ENCODE measurements around the gene ATXN7L1.
A peak's percentile ranks its signal among the peaks of the same experiment; 100 is the strongest.

The ATXN7L1 gene

DNA sequence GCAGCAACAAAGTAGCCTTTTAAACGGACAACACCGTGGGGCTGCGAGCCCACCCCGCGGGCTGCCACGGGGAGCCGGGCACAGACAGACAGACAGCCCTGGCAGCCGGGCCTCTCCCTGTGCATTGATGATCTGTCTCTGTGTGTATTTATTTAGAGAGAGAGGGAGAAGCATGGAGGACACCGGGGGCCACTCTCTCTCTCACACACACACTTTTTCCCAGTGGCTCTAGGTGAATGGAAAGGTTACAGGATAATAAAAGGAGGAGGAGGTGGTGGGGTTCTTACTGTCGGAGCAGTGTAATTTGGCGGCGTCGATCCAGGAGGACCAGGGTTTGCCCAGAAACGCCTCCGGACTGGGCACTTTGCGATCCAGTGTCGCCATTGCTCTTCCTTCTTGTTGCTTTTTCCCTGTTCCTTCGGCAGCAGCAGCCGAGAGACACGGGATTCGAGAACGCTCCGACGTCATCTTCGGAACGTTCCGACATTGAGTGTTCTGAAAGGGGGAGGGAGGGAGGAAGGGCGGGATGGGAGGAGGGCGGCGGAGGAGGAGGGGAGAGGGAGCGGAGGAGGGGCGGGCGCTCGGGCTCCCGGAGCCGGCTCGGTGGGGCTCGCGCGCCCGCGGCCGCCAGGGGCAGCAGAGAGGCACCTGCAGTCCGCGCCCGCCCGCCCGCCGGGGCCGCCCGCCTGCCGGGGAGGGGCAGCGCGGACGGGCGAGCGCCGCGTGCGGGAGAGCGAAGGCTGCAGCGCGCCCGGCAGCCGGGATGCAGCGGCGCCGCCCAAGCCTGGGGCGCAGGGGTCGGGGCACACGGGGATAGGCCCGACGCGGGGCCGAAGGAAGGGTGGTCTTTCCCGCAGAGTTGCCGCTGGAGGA, at the start of gene ATXN7L1:
Gene ATXN7L1 (minus strand): TSS at position 509 of the 873 bp plus-strand sequence. CDS start 41 bp downstream, at position 468.
- TF ChIP-seq, protein P1, sequence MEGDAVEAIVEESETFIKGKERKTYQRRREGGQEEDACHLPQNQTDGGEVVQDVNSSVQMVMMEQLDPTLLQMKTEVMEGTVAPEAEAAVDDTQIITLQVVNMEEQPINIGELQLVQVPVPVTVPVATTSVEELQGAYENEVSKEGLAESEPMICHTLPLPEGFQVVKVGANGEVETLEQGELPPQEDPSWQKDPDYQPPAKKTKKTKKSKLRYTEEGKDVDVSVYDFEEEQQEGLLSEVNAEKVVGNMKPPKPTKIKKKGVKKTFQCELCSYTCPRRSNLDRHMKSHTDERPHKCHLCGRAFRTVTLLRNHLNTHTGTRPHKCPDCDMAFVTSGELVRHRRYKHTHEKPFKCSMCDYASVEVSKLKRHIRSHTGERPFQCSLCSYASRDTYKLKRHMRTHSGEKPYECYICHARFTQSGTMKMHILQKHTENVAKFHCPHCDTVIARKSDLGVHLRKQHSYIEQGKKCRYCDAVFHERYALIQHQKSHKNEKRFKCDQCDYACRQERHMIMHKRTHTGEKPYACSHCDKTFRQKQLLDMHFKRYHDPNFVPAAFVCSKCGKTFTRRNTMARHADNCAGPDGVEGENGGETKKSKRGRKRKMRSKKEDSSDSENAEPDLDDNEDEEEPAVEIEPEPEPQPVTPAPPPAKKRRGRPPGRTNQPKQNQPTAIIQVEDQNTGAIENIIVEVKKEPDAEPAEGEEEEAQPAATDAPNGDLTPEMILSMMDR (IDR thresholded peaks at IDR 0.05; ENCODE audit: low read depth, low read length) = peak; percentile 41
- peak; percentile 98 for DNase-seq (ENCODE audit: low read depth, low spot score)
- H3K4me3 ChIP-seq (ENCODE audit: low read depth, low read length) = peak within 1 kb of the TSS; percentile 88
- in situ Hi-C loops (cut with HindIII; ENCODE audit: low sequenced_read_pairs) = no loop called here

GRCh38 chr7:105926131-105926530, 49.7 kb upstream of the ATXN7L1 start:
- in situ Hi-C loops (cut with HindIII; ENCODE audit: low sequenced_read_pairs) = no loop called here
- no peak for DNase-seq (ENCODE audit: low read depth, low spot score)
- no peak overlapping the region for H3K4me3 ChIP-seq (ENCODE audit: low read depth, low read length)
- TF ChIP-seq, protein P1 (IDR thresholded peaks at IDR 0.05; ENCODE audit: low read depth, low read length) = no peak

- in situ Hi-C loops (cut with HindIII; ENCODE audit: low sequenced_read_pairs) = no loop called here
- TF ChIP-seq, protein P1 (IDR thresholded peaks at IDR 0.05; ENCODE audit: low read depth, low read length) = no peak
- no peak overlapping the region for H3K4me3 ChIP-seq (ENCODE audit: low read depth, low read length)
- no peak for DNase-seq (ENCODE audit: low read depth, low spot score)
Observed at GRCh38 chr7:105924945-105925344, 48.5 kb upstream of the ATXN7L1 start.

- TF ChIP-seq, protein P1 (IDR thresholded peaks at IDR 0.05; ENCODE audit: low read depth, low read length) = no peak
- H3K4me3 ChIP-seq (ENCODE audit: low read depth, low read length) = no peak overlapping the region
- DNase-seq (ENCODE audit: low read depth, low spot score) = peak; percentile 36
- in situ Hi-C loops (cut with HindIII; ENCODE audit: low sequenced_read_pairs) = no loop called here
Observed at GRCh38 chr7:105920766-105921165, 44.4 kb upstream of the ATXN7L1 start.

DNA sequence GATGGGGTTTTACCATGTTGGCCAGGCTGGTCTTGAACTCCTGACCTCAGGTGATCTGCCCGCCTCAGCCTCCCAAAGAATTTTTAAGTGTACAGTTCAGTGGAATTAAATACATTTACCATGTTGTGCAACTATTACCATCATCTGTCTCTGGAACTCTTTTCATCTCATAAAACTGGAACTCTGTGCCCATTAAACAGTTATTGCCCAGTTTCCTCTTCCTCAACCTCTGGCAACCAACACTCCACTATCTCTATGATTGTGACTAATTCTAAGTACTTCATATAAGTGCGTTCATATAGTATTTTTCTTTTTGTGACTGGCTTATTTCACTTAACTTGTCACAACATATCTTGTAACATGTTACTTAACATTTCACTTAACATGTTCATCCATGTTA, 41.3 kb upstream of the ATXN7L1 start:
- in situ Hi-C loops (cut with HindIII; ENCODE audit: low sequenced_read_pairs) = no loop called here
- no peak overlapping the region for H3K4me3 ChIP-seq (ENCODE audit: low read depth, low read length)
- TF ChIP-seq, protein P1 (IDR thresholded peaks at IDR 0.05; ENCODE audit: low read depth, low read length) = no peak
- DNase-seq (ENCODE audit: low read depth, low spot score) = no peak

- TF ChIP-seq, protein P1 (IDR thresholded peaks at IDR 0.05; ENCODE audit: low read depth, low read length) = no peak
- in situ Hi-C loops (cut with HindIII; ENCODE audit: low sequenced_read_pairs) = no loop called here
- no peak overlapping the region for H3K4me3 ChIP-seq (ENCODE audit: low read depth, low read length)
- peak; percentile 39 for DNase-seq (ENCODE audit: low read depth, low spot score)
Observed at GRCh38 chr7:105916603-105917002, 40.2 kb upstream of the ATXN7L1 start.

Data from astrocyte of the spinal cord (primary cell).